HFFc6 (cell line): Measurements from ENCODE around the gene LMO1. TPM values are rescaled to one million over a fixed set of nuclear protein-coding genes. Genes with fewer than 3 reads are reported as not detected.

Source experiments
- DNase-seq: peaks from one replicate; pipeline ENCODE4 v3.0.0-alpha.2; 2018
- H3K27ac Mint-ChIP-seq: 2 replicates; pipeline ENCODE4 v1.8.0; 2020; ENCODE audit warnings: mild to moderate bottlenecking, mixed read lengths
- H3K27me3 Mint-ChIP-seq: 2 replicates; pipeline ENCODE4 v1.8.0; 2021; ENCODE audit warnings: mild to moderate bottlenecking, moderate library complexity, mixed read lengths; ENCODE audit not compliant: insufficient read depth
- H3K36me3 Mint-ChIP-seq: 2 replicates; pipeline ENCODE4 v1.8.0; 2021; ENCODE audit warnings: low read depth, mixed read lengths
- H3K4me1 Mint-ChIP-seq: 2 replicates; pipeline ENCODE4 v1.8.0; 2020; ENCODE audit warnings: low read depth, mixed read lengths
- H3K4me3 Mint-ChIP-seq: 2 replicates; pipeline ENCODE4 v1.8.0; 2020; ENCODE audit warnings: mild to moderate bottlenecking, moderate library complexity, mixed read lengths
- H3K9me3 Mint-ChIP-seq: 2 replicates; pipeline ENCODE4 v1.8.0; 2020; ENCODE audit warnings: mild to moderate bottlenecking, mixed read lengths
- total RNA-seq, 6 experiments: library from RNA; stranded (reverse); fragmentation: NEBNext Ultra II Directional; extraction: Animal tissue kit (Norgen Biotek cat#: 25700); gene quantifications; 2 replicates in 1 of 6; 3 replicates in 5 of 6; pipeline ENCODE4 v1.2.3, GENCODE V29; 2021
- TF ChIP-seq, protein P1 (sequence below): fragments of 200-600 bp; sonication (generic); IDR thresholded peaks from 2 replicates; pipeline ENCODE4 v1.5.0; 2021; ENCODE audit warnings: antibody characterized with exemption, mild to moderate bottlenecking

The LMO1 gene
- total RNA-seq, 6 experiments from 2014 or later = not detected

GRCh38 chr11:8199676-8200075 lies 64.0 kb downstream of the LMO1 start:
- Mint-ChIP-seq H3K36me3 (no peaks in the 10 kb centered on the region), H3K9me3 (no peaks in the 10 kb centered on the region), H3K4me1 (no peaks in the 10 kb centered on the region), H3K27ac (no peak overlapping the region), H3K27me3 (peaks cover 24% of the 10 kb centered on the region), H3K4me3 (no peak overlapping the region)
- DNase-seq = no peak
- TF ChIP-seq, protein P1, sequence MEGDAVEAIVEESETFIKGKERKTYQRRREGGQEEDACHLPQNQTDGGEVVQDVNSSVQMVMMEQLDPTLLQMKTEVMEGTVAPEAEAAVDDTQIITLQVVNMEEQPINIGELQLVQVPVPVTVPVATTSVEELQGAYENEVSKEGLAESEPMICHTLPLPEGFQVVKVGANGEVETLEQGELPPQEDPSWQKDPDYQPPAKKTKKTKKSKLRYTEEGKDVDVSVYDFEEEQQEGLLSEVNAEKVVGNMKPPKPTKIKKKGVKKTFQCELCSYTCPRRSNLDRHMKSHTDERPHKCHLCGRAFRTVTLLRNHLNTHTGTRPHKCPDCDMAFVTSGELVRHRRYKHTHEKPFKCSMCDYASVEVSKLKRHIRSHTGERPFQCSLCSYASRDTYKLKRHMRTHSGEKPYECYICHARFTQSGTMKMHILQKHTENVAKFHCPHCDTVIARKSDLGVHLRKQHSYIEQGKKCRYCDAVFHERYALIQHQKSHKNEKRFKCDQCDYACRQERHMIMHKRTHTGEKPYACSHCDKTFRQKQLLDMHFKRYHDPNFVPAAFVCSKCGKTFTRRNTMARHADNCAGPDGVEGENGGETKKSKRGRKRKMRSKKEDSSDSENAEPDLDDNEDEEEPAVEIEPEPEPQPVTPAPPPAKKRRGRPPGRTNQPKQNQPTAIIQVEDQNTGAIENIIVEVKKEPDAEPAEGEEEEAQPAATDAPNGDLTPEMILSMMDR = no peak

DNA sequence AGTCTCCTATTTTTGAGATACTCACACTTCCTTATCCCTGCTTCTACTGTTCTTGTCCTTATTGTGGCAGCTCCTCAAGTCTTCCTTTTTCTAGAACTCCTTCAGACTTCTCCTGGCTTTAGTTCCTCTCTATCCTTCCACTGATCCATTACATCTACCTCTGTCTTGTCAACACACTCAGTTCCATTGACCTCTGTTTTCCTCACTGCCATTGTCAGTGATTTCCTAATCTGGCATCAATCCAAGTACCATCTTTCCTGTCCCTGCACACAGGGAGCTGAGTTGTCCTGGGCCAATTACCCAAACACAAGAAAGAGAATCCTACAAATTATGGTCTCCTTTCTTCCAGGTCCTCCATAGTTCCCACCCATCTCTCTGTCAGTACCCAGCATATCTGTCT lies 66.9 kb downstream of the LMO1 start:
- no peaks in the 10 kb centered on the region for H3K4me1 Mint-ChIP-seq
- TF ChIP-seq, protein P1 = no peak
- no peak for DNase-seq
- H3K27ac Mint-ChIP-seq = no peak overlapping the region
- H3K9me3 Mint-ChIP-seq = no peaks in the 10 kb centered on the region
- H3K27me3 Mint-ChIP-seq = peaks cover 23% of the 10 kb centered on the region
- no peaks in the 10 kb centered on the region for H3K36me3 Mint-ChIP-seq
- no peak overlapping the region for H3K4me3 Mint-ChIP-seq

- no peaks in the 10 kb centered on the region for H3K4me1 Mint-ChIP-seq
- TF ChIP-seq, protein P1 = no peak
- H3K27ac Mint-ChIP-seq = no peak overlapping the region
- H3K27me3 Mint-ChIP-seq = peaks cover 23% of the 10 kb centered on the region
- no peak for DNase-seq
- H3K36me3 Mint-ChIP-seq = no peaks in the 10 kb centered on the region
- no peak overlapping the region for H3K4me3 Mint-ChIP-seq
- H3K9me3 Mint-ChIP-seq = no peaks in the 10 kb centered on the region
These were observed 68.7 kb downstream of the LMO1 start for GRCh38 chr11:8194956-8195355.

DNA sequence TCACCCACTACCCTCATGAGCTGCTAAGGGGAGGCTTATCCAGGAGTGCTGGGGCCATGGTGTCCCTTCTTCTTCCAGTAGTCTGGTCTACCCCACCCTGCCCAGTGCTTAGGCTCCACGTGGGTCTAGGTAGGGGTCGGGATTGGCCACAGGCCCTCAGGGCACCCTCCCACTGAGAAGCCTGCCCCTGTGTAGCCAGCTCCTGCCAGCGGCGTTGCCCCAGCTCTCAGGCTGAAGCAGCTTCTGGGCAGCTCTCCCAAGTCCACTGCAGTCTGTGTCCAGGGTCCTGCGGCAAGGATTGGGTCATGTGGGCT lies 70.8 kb downstream of the LMO1 start:
- H3K4me3 Mint-ChIP-seq = no peak overlapping the region
- DNase-seq = no peak
- TF ChIP-seq, protein P1 = peak; percentile 8; the same call in 1 of the 2 replicates
- no peak overlapping the region for H3K27ac Mint-ChIP-seq
- H3K27me3 Mint-ChIP-seq = peaks cover 17% of the 10 kb centered on the region
- H3K36me3 Mint-ChIP-seq = no peaks in the 10 kb centered on the region
- H3K9me3 Mint-ChIP-seq = no peaks in the 10 kb centered on the region
- no peaks in the 10 kb centered on the region for H3K4me1 Mint-ChIP-seq

- Mint-ChIP-seq H3K27me3 (peaks cover 17% of the 10 kb centered on the region), H3K4me3 (no peak overlapping the region), H3K36me3 (no peaks in the 10 kb centered on the region)
These were observed 71.4 kb downstream of the LMO1 start for GRCh38 chr11:8192016-8192895.

More at GRCh38 chr11:8192016-8192895, 71.4 kb downstream of the LMO1 start:
- Mint-ChIP-seq H3K4me1 (no peaks in the 10 kb centered on the region), H3K27ac (no peak overlapping the region), H3K9me3 (no peaks in the 10 kb centered on the region)
- DNase-seq = peak; percentile 64
- TF ChIP-seq, protein P1 = peak; percentile 90
